Brain microvascular endothelial cell (primary cell): ENCODE measurements around the gene TNRC6C.

Experiments used
- DNase-seq: peaks from one replicate; pipeline ENCODE4 v3.0.0-alpha.2; 2020
- H3K27ac ChIP-seq: fragments of 250-450 bp; sonication (Bioruptor Pico); 2 replicates; pipeline ENCODE4 v1.5.1; 2020; ENCODE audit warnings: mild to moderate bottlenecking, moderate library complexity
- H3K27me3 ChIP-seq: fragments of 250-450 bp; sonication (Bioruptor Pico); replicated peaks from 2 replicates; pipeline ENCODE4 v1.5.1; 2020; ENCODE audit warnings: mild to moderate bottlenecking
- H3K36me3 ChIP-seq: fragments of 250-450 bp; sonication (Bioruptor Pico); replicated peaks from 2 replicates; pipeline ENCODE4 v1.5.1; 2020; ENCODE audit warnings: mild to moderate bottlenecking
- H3K4me3 ChIP-seq: 2 replicates; pipeline ENCODE4 v1.5.1; 2011; ENCODE audit warnings: low read depth, mild to moderate bottlenecking, control low read depth, low read length, moderate library complexity
- in situ Hi-C: cut with HindIII; loops from 2 replicates; pipeline ENCODE4 v1.10.0; 2017; ENCODE audit warnings: low sequenced_read_pairs, low pct_ligation_motif_present
- TF ChIP-seq, protein P1 (sequence below): IDR thresholded peaks from 2 replicates; pipeline ENCODE4 v1.5.1; 2011; ENCODE audit warnings: low read depth, mild to moderate bottlenecking, moderate library complexity, low read length, control low read depth, inconsistent platforms; ENCODE audit errors: missing control alignments

Gene TNRC6C

DNA sequence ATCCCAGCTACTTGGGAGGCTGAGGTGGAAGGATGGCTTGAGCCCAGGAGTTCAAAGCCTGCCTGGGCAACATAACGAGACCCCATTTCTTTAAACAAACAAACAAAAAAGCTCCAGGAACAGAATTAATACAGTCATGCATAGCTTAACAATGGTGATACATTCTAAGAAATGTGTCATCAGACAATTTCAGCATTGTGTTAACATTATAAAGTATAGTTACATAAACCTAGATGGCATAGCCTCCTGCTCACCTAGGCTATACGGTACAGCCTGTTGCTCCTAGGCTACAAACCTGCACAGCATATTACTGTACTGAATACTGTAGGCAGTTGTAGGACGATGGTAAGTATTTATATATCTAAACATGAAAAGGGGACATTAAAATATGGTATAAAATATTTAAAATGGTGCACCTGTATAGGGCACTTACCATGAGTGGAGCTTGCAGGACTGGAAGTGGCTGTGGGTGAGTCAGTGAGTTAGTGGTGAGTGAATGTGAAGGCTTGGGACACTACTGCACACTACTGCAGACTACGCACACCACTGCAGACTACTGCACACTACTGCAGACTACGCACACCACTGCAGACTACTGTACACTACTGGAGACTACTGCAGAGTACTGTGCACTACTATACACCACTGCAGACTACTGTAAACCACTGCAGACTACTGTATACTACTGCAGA is 95.4 kb downstream of the TNRC6C start:
- Histone ChIP-seq H3K36me3 (peaks cover 7% of the 10 kb centered on the region), H3K4me3 (no peak overlapping the region), H3K27me3 (no peaks in the 10 kb centered on the region), H3K27ac (no peak overlapping the region)
- in situ Hi-C loops: no loop called here
- TF ChIP-seq, protein P1, sequence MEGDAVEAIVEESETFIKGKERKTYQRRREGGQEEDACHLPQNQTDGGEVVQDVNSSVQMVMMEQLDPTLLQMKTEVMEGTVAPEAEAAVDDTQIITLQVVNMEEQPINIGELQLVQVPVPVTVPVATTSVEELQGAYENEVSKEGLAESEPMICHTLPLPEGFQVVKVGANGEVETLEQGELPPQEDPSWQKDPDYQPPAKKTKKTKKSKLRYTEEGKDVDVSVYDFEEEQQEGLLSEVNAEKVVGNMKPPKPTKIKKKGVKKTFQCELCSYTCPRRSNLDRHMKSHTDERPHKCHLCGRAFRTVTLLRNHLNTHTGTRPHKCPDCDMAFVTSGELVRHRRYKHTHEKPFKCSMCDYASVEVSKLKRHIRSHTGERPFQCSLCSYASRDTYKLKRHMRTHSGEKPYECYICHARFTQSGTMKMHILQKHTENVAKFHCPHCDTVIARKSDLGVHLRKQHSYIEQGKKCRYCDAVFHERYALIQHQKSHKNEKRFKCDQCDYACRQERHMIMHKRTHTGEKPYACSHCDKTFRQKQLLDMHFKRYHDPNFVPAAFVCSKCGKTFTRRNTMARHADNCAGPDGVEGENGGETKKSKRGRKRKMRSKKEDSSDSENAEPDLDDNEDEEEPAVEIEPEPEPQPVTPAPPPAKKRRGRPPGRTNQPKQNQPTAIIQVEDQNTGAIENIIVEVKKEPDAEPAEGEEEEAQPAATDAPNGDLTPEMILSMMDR: no peak
- DNase-seq: no peak

GRCh38 chr17:78057113-78057740 is 98.7 kb downstream of the TNRC6C start:
- in situ Hi-C loops: no loop called here
- TF ChIP-seq, protein P1: no peak

GRCh38 chr17:78058001-78058400 is 99.5 kb downstream of the TNRC6C start:
- in situ Hi-C loops: no loop called here
- H3K27me3 ChIP-seq: no peaks in the 10 kb centered on the region
- no peak overlapping the region for H3K27ac ChIP-seq
- TF ChIP-seq, protein P1: no peak
- no peak overlapping the region for H3K4me3 ChIP-seq
- no peak for DNase-seq
- H3K36me3 ChIP-seq: no peaks in the 10 kb centered on the region

More at GRCh38 chr17:78057113-78057740, 98.7 kb downstream of the TNRC6C start:
- no peaks in the 10 kb centered on the region for H3K27me3 ChIP-seq
- H3K36me3 ChIP-seq: no peaks in the 10 kb centered on the region
- H3K27ac ChIP-seq: no peak overlapping the region
- DNase-seq: no peak
- no peak overlapping the region for H3K4me3 ChIP-seq

DNA sequence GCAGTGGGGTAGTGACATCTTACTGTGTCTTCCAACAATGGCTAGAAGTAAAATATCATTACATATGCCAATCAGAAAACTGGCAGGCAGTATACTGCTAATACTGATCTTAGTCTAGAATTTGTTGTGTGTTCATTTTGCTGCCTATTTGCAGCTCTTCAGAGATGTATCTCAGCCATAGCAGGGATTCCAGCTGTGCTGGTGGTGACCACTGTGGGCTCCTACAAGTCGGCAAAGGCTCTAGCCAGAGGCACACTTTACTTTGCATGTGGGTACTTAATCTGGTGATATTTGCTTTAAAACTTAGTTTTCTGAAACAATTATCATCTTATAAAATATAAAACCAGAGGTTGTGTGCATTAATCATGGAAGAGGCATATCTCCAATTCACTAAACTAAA is 100.1 kb downstream of the TNRC6C start:
- no peaks in the 10 kb centered on the region for H3K27me3 ChIP-seq
- no peaks in the 10 kb centered on the region for H3K36me3 ChIP-seq
- in situ Hi-C loops: no loop called here
- H3K27ac ChIP-seq: no peak overlapping the region
- DNase-seq: no peak
- TF ChIP-seq, protein P1: no peak
- H3K4me3 ChIP-seq: no peak overlapping the region

DNA sequence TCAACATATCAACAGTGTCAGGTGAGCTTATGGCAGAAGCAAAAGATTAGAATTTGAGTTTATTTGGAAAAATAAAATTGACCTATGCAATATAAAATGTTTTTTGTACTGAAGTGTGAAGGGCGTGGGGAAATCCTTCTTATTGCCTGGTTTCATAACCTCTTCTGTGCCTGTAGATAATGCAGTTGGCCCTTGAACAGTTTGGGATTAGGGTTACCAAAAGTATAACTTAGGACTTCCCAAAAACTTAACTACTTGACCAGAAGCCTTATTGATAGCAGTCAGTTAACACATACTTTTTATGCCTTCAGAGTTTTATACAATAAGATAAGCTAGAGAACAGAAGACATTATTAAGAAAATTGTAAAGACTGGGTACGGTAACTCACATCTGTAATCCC is 104.1 kb downstream of the TNRC6C start:
- H3K36me3 ChIP-seq: no peaks in the 10 kb centered on the region
- H3K27me3 ChIP-seq: no peaks in the 10 kb centered on the region
- no peak overlapping the region for H3K27ac ChIP-seq
- TF ChIP-seq, protein P1: no peak
- in situ Hi-C loops: no loop called here
- DNase-seq: no peak
- H3K4me3 ChIP-seq: no peak overlapping the region
